AG04450 (cell line): ENCODE results near the gene SERPINA4. TPM values are rescaled to one million over a fixed set of nuclear protein-coding genes. Genes with fewer than 3 reads are reported as not detected.

Source experiments
- CTCF ChIA-PET: fragments of 300-600, 350-600 bp; formaldehyde crosslinking; extraction: SDS; loops from one replicate; lab custom pipeline; 2022; ENCODE audit warnings: antibody characterized with exemption, inconsistent platforms; lab: Charles Lee
- POLR2A ChIA-PET: fragments of 350-600 bp; formaldehyde crosslinking; extraction: SDS; loops from one replicate; lab custom pipeline; 2021; ENCODE audit warnings: antibody characterized with exemption, inconsistent platforms; lab: Yijun Ruan, JAX
- DNase-seq: peaks from one replicate; pipeline ENCODE4 v3.0.0-alpha.2; 2011; ENCODE audit warnings: low read depth, low spot score
- H3K27ac ChIP-seq: one replicate; pipeline ENCODE4 v1.5.1; 2012; ENCODE audit warnings: low read depth, low read length, control low read depth
- H3K27me3 ChIP-seq: one replicate; pipeline ENCODE4 v1.6.0; 2012; ENCODE audit warnings: low read length; ENCODE audit not compliant: control insufficient read depth, insufficient read depth
- H3K4me3 ChIP-seq: 2 replicates; pipeline ENCODE4 v1.5.1; 2011; ENCODE audit warnings: mild to moderate bottlenecking, low read depth, low read length, control low read depth
- H3K9me3 ChIP-seq: 2 replicates; pipeline ENCODE4 v1.5.1; 2012; ENCODE audit warnings: low read length; ENCODE audit not compliant: control insufficient read depth, insufficient read depth
- polyA plus RNA-seq: library from polyadenylated mRNA; depleted of rRNA; stranded (reverse); fragments of >200 nt; gene quantifications from 2 replicates; pipeline ENCODE4 v1.2.3, GENCODE V29; 2011
- TF ChIP-seq, protein P1 (sequence below): IDR thresholded peaks from 2 replicates; pipeline ENCODE4 v1.5.1; 2011; ENCODE audit warnings: low read depth, low read length, control low read depth, inconsistent platforms

SERPINA4 gene
- polyA plus RNA-seq, 1 experiment = not detected

DNA sequence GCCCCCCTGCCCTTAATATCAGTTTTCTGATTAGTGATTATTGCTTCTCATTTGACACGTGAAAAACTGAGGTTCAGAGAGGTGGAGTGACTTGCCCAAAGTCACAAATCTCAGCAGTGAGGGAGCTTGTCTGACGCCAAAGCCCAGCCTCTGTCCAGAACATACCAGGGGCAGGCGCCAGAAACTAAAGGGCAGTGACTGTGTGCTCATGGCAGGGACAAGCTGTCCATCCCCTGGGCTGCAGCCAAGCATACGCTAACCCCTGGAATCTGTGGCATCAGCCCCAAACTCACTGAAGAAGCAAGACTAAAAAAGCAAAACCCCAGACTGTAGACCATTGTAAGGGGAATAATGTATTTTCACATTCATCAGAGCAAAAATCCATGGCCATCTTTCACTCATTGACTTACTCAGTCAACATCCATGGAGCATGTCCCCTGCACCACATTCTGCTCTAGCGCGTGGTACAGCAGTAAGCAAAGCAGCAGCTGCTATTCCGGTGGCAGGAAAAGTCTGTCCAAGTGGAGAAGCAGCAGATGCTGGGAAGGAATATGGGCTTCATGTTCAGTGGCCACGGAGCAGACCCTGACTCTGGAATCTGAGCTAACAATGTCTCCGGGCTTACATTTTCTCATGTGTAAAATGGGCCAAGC lies 1.5 kb upstream of the SERPINA4 start:
- Histone ChIP-seq H3K27me3 (peaks cover 4% of the 10 kb centered on the region), H3K4me3 (no peak overlapping the region), H3K27ac (no peak overlapping the region), H3K9me3 (no peaks in the 10 kb centered on the region; the same call in 1 of the 2 replicates)
- TF ChIP-seq, protein P1, sequence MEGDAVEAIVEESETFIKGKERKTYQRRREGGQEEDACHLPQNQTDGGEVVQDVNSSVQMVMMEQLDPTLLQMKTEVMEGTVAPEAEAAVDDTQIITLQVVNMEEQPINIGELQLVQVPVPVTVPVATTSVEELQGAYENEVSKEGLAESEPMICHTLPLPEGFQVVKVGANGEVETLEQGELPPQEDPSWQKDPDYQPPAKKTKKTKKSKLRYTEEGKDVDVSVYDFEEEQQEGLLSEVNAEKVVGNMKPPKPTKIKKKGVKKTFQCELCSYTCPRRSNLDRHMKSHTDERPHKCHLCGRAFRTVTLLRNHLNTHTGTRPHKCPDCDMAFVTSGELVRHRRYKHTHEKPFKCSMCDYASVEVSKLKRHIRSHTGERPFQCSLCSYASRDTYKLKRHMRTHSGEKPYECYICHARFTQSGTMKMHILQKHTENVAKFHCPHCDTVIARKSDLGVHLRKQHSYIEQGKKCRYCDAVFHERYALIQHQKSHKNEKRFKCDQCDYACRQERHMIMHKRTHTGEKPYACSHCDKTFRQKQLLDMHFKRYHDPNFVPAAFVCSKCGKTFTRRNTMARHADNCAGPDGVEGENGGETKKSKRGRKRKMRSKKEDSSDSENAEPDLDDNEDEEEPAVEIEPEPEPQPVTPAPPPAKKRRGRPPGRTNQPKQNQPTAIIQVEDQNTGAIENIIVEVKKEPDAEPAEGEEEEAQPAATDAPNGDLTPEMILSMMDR = no peak
- CTCF ChIA-PET = interaction anchor here (0.5 to 1.4 kb wide), 5 partner anchors 9 to 808 kb away, joined by 3 to 5 read pairs (median 4); no protein-coding TSS in a partner anchor
- POLR2A ChIA-PET = no interaction called here
- no peak for DNase-seq

DNA sequence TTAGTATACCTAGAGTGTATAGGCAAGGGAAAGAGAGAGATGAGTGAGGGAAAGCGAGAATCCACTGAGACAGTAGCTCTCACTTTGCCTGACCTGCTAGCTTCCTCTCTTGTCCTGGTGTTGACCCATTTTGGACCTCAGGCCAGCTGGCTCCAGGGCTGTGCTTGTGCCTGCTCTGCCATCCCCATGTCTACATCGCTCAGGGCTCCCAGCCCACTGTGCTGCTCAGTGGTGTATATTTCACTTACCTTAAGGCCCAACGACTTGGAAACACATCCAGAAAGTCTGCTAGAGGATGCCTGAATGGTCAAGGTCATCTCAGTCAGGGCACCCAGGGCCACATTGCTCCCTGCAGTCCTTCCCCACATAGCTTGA lies 964 bp upstream of the SERPINA4 start:
- H3K27ac ChIP-seq = no peak overlapping the region
- ChIA-PET CTCF (interaction anchor here (0.5 to 1.4 kb wide), 4 partner anchors 10 to 808 kb away, joined by 3 to 5 read pairs (median 4); no protein-coding TSS in a partner anchor), POLR2A (no interaction called here)
- TF ChIP-seq, protein P1 = no peak
- no peak overlapping the region for H3K4me3 ChIP-seq
- no peaks in the 10 kb centered on the region; the same call in 1 of the 2 replicates for H3K9me3 ChIP-seq
- DNase-seq = no peak
- H3K27me3 ChIP-seq = peaks cover 5% of the 10 kb centered on the region

DNA sequence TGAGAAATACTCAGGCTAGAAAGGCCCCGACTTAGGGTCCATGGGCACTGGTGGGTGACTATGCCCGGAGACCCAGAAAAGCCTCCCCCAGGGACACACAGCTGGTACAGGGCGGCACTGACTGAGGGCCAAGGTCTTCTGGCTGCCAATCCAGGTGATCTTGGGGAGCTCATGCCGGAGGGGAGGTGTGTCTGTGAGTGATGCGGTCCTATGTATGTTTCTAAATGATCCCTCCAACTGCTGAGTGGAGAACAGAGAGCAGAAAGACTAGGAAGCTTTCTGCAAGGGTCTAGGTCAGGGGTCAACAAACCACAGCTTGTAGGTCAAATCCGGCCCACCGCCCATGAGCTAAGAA lies 391 bp downstream of the SERPINA4 start:
- ChIA-PET POLR2A (no interaction called here), CTCF (interaction anchor here (0.9 to 1.8 kb wide), 2 partner anchors 13 to 75 kb away, joined by 3 to 9 read pairs; no protein-coding TSS in a partner anchor)
- H3K9me3 ChIP-seq = no peaks in the 10 kb centered on the region; the same call in 1 of the 2 replicates
- H3K27ac ChIP-seq = no peak overlapping the region
- DNase-seq = no peak
- TF ChIP-seq, protein P1 = no peak
- no peak overlapping the region for H3K4me3 ChIP-seq
- peaks cover 5% of the 10 kb centered on the region for H3K27me3 ChIP-seq

DNA sequence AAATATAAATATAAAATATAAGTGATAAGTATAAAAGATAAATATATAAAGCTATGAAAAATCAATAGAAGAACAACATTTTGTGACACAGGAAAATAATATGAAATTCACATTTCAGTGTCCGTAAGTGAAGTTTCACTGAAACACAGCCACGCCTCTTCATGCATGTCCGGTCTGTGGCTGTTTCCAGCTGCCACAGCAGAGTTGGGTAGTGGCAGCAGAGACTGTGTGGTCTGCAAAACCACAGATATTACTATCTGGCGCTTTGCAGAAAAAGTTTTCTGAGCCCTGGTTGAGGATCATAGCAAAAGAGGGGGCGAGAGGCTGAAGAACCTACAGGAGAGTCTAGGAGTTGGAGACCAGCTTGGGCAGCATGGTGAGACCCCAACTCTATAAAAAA lies 780 bp downstream of the SERPINA4 start:
- TF ChIP-seq, protein P1 = no peak
- H3K9me3 ChIP-seq = no peaks in the 10 kb centered on the region; the same call in 1 of the 2 replicates
- H3K27me3 ChIP-seq = peaks cover 5% of the 10 kb centered on the region
- ChIA-PET CTCF (interaction anchor here (1.8 kb wide), 1 partner anchor 13 kb away, joined by 9 read pairs; no protein-coding TSS in a partner anchor), POLR2A (no interaction called here)
- no peak overlapping the region for H3K4me3 ChIP-seq
- H3K27ac ChIP-seq = no peak overlapping the region
- no peak for DNase-seq
